DMS153 (cell line): ENCODE results near the gene PTPRR.
A peak's percentile ranks its signal among the peaks of the same experiment; 100 is the strongest.
"Not testable (repeated sequence)": the region's sequence is repeated elsewhere in the genome, so short reads cannot be mapped to it uniquely, and the experiment has no call there.

Experiments
- DNase-seq: peaks from one replicate; lab custom pipeline; 2025; lab: John Stamatoyannopoulos, UW

Gene PTPRR

GRCh38 chr12:70744178-70744577 lies 176.4 kb downstream of the PTPRR start:
- DNase-seq: no peak

- no peak for DNase-seq
Observed at GRCh38 chr12:70741256-70741655, 179.3 kb downstream of the PTPRR start.

GRCh38 chr12:70739756-70740155 lies 180.8 kb downstream of the PTPRR start:
- DNase-seq: no peak

GRCh38 chr12:70736351-70737133 lies 184.0 kb downstream of the PTPRR start:
- no peak for DNase-seq

- not testable (repeated sequence) for DNase-seq
Observed at GRCh38 chr12:70735197-70735596, 185.3 kb downstream of the PTPRR start.

- DNase-seq: peak; percentile 43
Observed at GRCh38 chr12:70733385-70733784, 187.2 kb downstream of the PTPRR start.

- DNase-seq: no peak
Observed at GRCh38 chr12:70732287-70732686, 188.3 kb downstream of the PTPRR start.

- DNase-seq: no peak
Observed at GRCh38 chr12:70730675-70731180, 189.8 kb downstream of the PTPRR start.

GRCh38 chr12:70724444-70724843 lies 196.1 kb downstream of the PTPRR start:
- no peak for DNase-seq

- DNase-seq: no peak
Observed at GRCh38 chr12:70722584-70723343, 197.8 kb downstream of the PTPRR start.

- DNase-seq: no peak
Observed at GRCh38 chr12:70721656-70722357, 198.7 kb downstream of the PTPRR start.

- no peak for DNase-seq
Observed at GRCh38 chr12:70721216-70721615, 199.3 kb downstream of the PTPRR start.

- DNase-seq: peak; percentile 18
Observed at GRCh38 chr12:70719672-70720420, 200.7 kb downstream of the PTPRR start.

- no peak for DNase-seq
Observed at GRCh38 chr12:70719071-70719470, 201.5 kb downstream of the PTPRR start.

GRCh38 chr12:70711831-70712230 lies 208.7 kb downstream of the PTPRR start:
- DNase-seq: no peak

GRCh38 chr12:70709022-70709421 lies 211.5 kb downstream of the PTPRR start:
- no peak for DNase-seq

- DNase-seq: no peak
Observed at GRCh38 chr12:70706611-70707010, 213.9 kb downstream of the PTPRR start.

GRCh38 chr12:70698345-70698744 lies 222.2 kb downstream of the PTPRR start:
- no peak for DNase-seq

- no peak for DNase-seq
Observed at GRCh38 chr12:70695361-70696023, 225.0 kb downstream of the PTPRR start.

GRCh38 chr12:70692681-70693288 lies 227.8 kb downstream of the PTPRR start:
- DNase-seq: no peak
